SK-N-MC (cell line): Measurements from ENCODE around the gene CPA4.

Experiments used
- EZH2 ChIP-seq: fragments of 200-600 bp; sonication (generic); IDR thresholded peaks from one replicate; pipeline ENCODE4 v1.6.1; 2017; ENCODE audit warnings: antibody characterized with exemption
- FOXP2 ChIP-seq: optimal IDR thresholded peaks from 2 replicates; pipeline ENCODE3; 2011; ENCODE audit warnings: mild to moderate bottlenecking, moderate library complexity; ENCODE audit not compliant: insufficient read depth; ENCODE audit errors: extremely low read length, control extremely low read depth
- POLR2AphosphoS5 ChIP-seq: IDR thresholded peaks from 2 replicates; pipeline ENCODE4 v1.6.1; 2012; ENCODE audit warnings: mild to moderate bottlenecking, low read depth, low read length, borderline replicate concordance

GRCh38 chr7:130338233-130338632 lies 45.3 kb downstream of the CPA4 start:
- no peak for TF ChIP-seq POLR2AphosphoS5
- TF ChIP-seq FOXP2 = no peak
- no peak for TF ChIP-seq EZH2
